Neural progenitor cell (in vitro differentiated cells): ENCODE measurements around the gene FCN3.

Experiments
- CTCF ChIP-seq: fragments of 200-600 bp; sonication (generic); IDR thresholded peaks from 2 replicates; pipeline ENCODE4 v1.5.1; 2017; ENCODE audit warnings: antibody characterized with exemption, mild to moderate bottlenecking
- EZH2 ChIP-seq: fragments of 200-600 bp; sonication (generic); IDR thresholded peaks from 2 replicates; pipeline ENCODE4 v1.6.1; 2017; ENCODE audit warnings: antibody characterized with exemption, mild to moderate bottlenecking, moderate library complexity
- EZH2phosphoT487 ChIP-seq: fragments of 200-600 bp; sonication (generic); IDR thresholded peaks from 2 replicates; pipeline ENCODE4 v1.6.1; 2017; ENCODE audit warnings: antibody characterized with exemption

GRCh38 chr1:27348861-27349783 is 25.5 kb downstream of the FCN3 start:
- TF ChIP-seq CTCF (no peak), EZH2 (no peak), EZH2phosphoT487 (no peak)
